Measurements from ENCODE around the gene HIRA.

DNA sequence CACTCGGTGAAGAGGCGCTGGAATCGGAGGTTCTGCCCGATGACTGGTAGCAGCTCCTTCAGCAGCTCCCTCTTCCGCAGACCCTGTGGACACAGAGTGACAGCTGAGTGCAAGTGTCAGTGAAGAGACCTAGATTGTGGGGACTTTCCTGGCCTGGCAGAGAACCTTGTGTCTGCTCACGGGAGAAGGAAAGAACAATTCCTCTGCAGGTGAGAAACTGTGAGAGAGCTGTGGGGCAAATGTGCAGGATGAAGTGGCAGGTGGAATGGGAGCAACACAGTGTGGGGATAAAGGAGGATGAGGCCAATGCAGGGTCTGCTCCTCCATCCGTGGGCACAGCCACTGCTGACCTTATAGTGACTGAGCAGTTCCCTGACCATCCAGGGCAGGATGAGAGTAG lies 100.1 kb downstream of the HIRA start:
- no peak for TF ChIP-seq ZKSCAN3 (CRISPR knock-in tag; IDR thresholded peaks at IDR 0.05)
- no peak for TF ChIP-seq ZFP1 (CRISPR knock-in tag; IDR thresholded peaks at IDR 0.05)
- TF ChIP-seq, protein P1, sequence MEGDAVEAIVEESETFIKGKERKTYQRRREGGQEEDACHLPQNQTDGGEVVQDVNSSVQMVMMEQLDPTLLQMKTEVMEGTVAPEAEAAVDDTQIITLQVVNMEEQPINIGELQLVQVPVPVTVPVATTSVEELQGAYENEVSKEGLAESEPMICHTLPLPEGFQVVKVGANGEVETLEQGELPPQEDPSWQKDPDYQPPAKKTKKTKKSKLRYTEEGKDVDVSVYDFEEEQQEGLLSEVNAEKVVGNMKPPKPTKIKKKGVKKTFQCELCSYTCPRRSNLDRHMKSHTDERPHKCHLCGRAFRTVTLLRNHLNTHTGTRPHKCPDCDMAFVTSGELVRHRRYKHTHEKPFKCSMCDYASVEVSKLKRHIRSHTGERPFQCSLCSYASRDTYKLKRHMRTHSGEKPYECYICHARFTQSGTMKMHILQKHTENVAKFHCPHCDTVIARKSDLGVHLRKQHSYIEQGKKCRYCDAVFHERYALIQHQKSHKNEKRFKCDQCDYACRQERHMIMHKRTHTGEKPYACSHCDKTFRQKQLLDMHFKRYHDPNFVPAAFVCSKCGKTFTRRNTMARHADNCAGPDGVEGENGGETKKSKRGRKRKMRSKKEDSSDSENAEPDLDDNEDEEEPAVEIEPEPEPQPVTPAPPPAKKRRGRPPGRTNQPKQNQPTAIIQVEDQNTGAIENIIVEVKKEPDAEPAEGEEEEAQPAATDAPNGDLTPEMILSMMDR (IDR thresholded peaks at IDR 0.05 in 2 of 3, conservative IDR thresholded peaks at IDR 0.05 in 1 of 3; ENCODE audit: insufficient read depth in 2 of 3, low read depth in 1 of 3, low read length in 3 of 3) = no peak
- TF ChIP-seq SIX5 (IDR thresholded peaks at IDR 0.05; ENCODE audit: borderline replicate concordance in 1 of 2, insufficient read depth in 1 of 2, low read depth in 1 of 2, low read length in 2 of 2) = 0 out of 4 replicates have a peak, but pooled peaks of 1 of the 2 experiments have one; percentile 22
- TF ChIP-seq RAD51 (IDR thresholded peaks at IDR 0.05; ENCODE audit: borderline replicate concordance, low read depth) = no peak
- no peak for TF ChIP-seq MAFG (tag; conservative IDR thresholded peaks at IDR 0.05)
- TF ChIP-seq SP2 (IDR thresholded peaks at IDR 0.05; ENCODE audit: extremely low read depth, low read depth, low read length, poor library complexity, severe bottlenecking) = no peak
- no peak for TF ChIP-seq JUN (IDR thresholded peaks at IDR 0.05; ENCODE audit: borderline replicate concordance, low read depth, low read length)
- TF ChIP-seq JUN (CRISPR knock-in tag; IDR thresholded peaks at IDR 0.05; ENCODE audit: borderline replicate concordance) = no peak
- TF ChIP-seq HDAC6 (IDR thresholded peaks at IDR 0.05; ENCODE audit: low read depth, low read length) = no peak
- TF ChIP-seq KDM2B (CRISPR knock-in tag; IDR thresholded peaks at IDR 0.05) = no peak
- TF ChIP-seq ZNF232 (CRISPR knock-in tag; IDR thresholded peaks at IDR 0.05) = no peak
